Large intestine (tissue), 3 donors: ENCODE results near the gene ILK. TPM values are rescaled to one million over a fixed set of nuclear protein-coding genes. Genes with fewer than 3 reads are reported as not detected.

Experiments
- DNase-seq, 2 donors: peaks; one replicate each; pipeline versions ENCODE4 v3.0.0 to v3.0.0-alpha.2; 2013
- H3K27ac ChIP-seq: one replicate; pipeline ENCODE4 v1.5.1; 2013; ENCODE audit warnings: low read length
- H3K27me3 ChIP-seq: 2 replicates; pipeline ENCODE4 v1.6.1; 2013; ENCODE audit warnings: low read length; ENCODE audit not compliant: control insufficient read depth, insufficient read depth
- H3K36me3 ChIP-seq: 2 replicates; pipeline ENCODE4 v1.6.1; 2013; ENCODE audit warnings: low read length; ENCODE audit not compliant: control insufficient read depth, insufficient read depth
- H3K4me1 ChIP-seq: one replicate; pipeline ENCODE4 v1.6.1; 2013; ENCODE audit warnings: low read length; ENCODE audit not compliant: control insufficient read depth, insufficient read depth
- H3K4me3 ChIP-seq: one replicate; pipeline ENCODE4 v1.5.1; 2013; ENCODE audit warnings: low read length
- H3K9me3 ChIP-seq: one replicate; pipeline ENCODE4 v1.6.1; 2013; ENCODE audit warnings: mild to moderate bottlenecking, low read depth, low read length, moderate library complexity; ENCODE audit not compliant: control insufficient read depth
- WGBS: methylation state at CpG from one replicate; pipeline ENCODE4 v1.1.5; 2013; ENCODE audit warnings: low lambda C conversion rate; ENCODE audit not compliant: insufficient coverage; 5-methylcytosine and 5-hydroxymethylcytosine counted together
- polyA plus RNA-seq: library from polyadenylated mRNA; unstranded; fragments of 120-200 nt; gene quantifications from one replicate; pipeline ENCODE4 v1.2.1, GENCODE V29; 2013

ILK gene
- polyA plus RNA-seq, 1 donor = 133 TPM

GRCh38 chr11:6621711-6622211 is 18.2 kb downstream of the ILK start:
- 100% methylated on average over 1 of the region's 16 CpGs for WGBS
- Histone ChIP-seq H3K4me3 (no peak overlapping the region), H3K27ac (no peak overlapping the region), H3K36me3 (peaks cover 41% of the 10 kb centered on the region), H3K27me3 (no peaks in the 10 kb centered on the region), H3K4me1 (peaks cover 25% of the 10 kb centered on the region), H3K9me3 (no peaks in the 10 kb centered on the region)
- no peak for DNase-seq

- H3K9me3 ChIP-seq = no peaks in the 10 kb centered on the region
- peaks cover 22% of the 10 kb centered on the region for H3K4me1 ChIP-seq
- H3K27ac ChIP-seq = no peak overlapping the region
- peaks cover 41% of the 10 kb centered on the region for H3K36me3 ChIP-seq
- no CpG with 5 or more reads among the region's 24 CpGs for WGBS
- H3K27me3 ChIP-seq = no peaks in the 10 kb centered on the region
- no peak for DNase-seq
- no peak overlapping the region for H3K4me3 ChIP-seq
Measured at GRCh38 chr11:6622261-6623171, 18.9 kb downstream of the ILK start.

- Histone ChIP-seq H3K4me1 (peaks cover 13% of the 10 kb centered on the region), H3K36me3 (peaks cover 45% of the 10 kb centered on the region), H3K27me3 (no peaks in the 10 kb centered on the region), H3K9me3 (no peaks in the 10 kb centered on the region), H3K4me3 (no peak overlapping the region), H3K27ac (no peak overlapping the region)
- WGBS = 100% methylated on average over 1 of the region's 31 CpGs
- DNase-seq = no peak
Measured at GRCh38 chr11:6623391-6624363, 20.1 kb downstream of the ILK start.

- WGBS = no CpG with 5 or more reads among the region's 12 CpGs
- Histone ChIP-seq H3K9me3 (peaks cover 7% of the 10 kb centered on the region), H3K36me3 (peaks cover 53% of the 10 kb centered on the region), H3K4me3 (no peak overlapping the region), H3K27ac (no peak overlapping the region), H3K4me1 (peaks cover 15% of the 10 kb centered on the region), H3K27me3 (no peaks in the 10 kb centered on the region)
- DNase-seq = peak; percentile 61 to 78
Measured at GRCh38 chr11:6625156-6625831, 21.7 kb downstream of the ILK start.

- Histone ChIP-seq H3K4me1 (peaks cover 20% of the 10 kb centered on the region), H3K36me3 (peaks cover 58% of the 10 kb centered on the region), H3K4me3 (no peak overlapping the region), H3K27ac (no peak overlapping the region), H3K9me3 (peaks cover 12% of the 10 kb centered on the region), H3K27me3 (no peaks in the 10 kb centered on the region)
- no peak for DNase-seq
- WGBS = no CpG with 5 or more reads among the region's 17 CpGs
Measured at GRCh38 chr11:6625832-6626420, 22.4 kb downstream of the ILK start.

- Histone ChIP-seq H3K27ac (no peak overlapping the region), H3K4me1 (peaks cover 30% of the 10 kb centered on the region), H3K36me3 (peaks cover 65% of the 10 kb centered on the region), H3K27me3 (no peaks in the 10 kb centered on the region), H3K9me3 (peaks cover 12% of the 10 kb centered on the region), H3K4me3 (no peak overlapping the region)
- WGBS = no CpG with 5 or more reads among the region's 19 CpGs
- DNase-seq = no peak
Measured at GRCh38 chr11:6626971-6627761, 23.6 kb downstream of the ILK start.

GRCh38 chr11:6627762-6628241 is 24.2 kb downstream of the ILK start:
- Histone ChIP-seq H3K4me3 (no peak overlapping the region), H3K27ac (no peak overlapping the region), H3K36me3 (peaks cover 71% of the 10 kb centered on the region), H3K27me3 (no peaks in the 10 kb centered on the region), H3K9me3 (peaks cover 12% of the 10 kb centered on the region), H3K4me1 (peaks cover 30% of the 10 kb centered on the region)
- 60% methylated on average over 1 of the region's 2 CpGs for WGBS
- DNase-seq = no peak

GRCh38 chr11:6628526-6628925 is 25.0 kb downstream of the ILK start:
- H3K9me3 ChIP-seq = peaks cover 12% of the 10 kb centered on the region
- no peaks in the 10 kb centered on the region for H3K27me3 ChIP-seq
- peaks cover 69% of the 10 kb centered on the region for H3K36me3 ChIP-seq
- H3K4me1 ChIP-seq = peaks cover 30% of the 10 kb centered on the region
- WGBS = no CpG with 5 or more reads among the region's 4 CpGs
- DNase-seq = no peak
- H3K27ac ChIP-seq = no peak overlapping the region
- no peak overlapping the region for H3K4me3 ChIP-seq

- no peak for DNase-seq
- Histone ChIP-seq H3K9me3 (peaks cover 12% of the 10 kb centered on the region), H3K4me3 (no peak overlapping the region), H3K27ac (no peak overlapping the region), H3K36me3 (peaks cover 64% of the 10 kb centered on the region), H3K27me3 (no peaks in the 10 kb centered on the region), H3K4me1 (peaks cover 30% of the 10 kb centered on the region)
- WGBS = no CpG with 5 or more reads among the region's 24 CpGs
Measured at GRCh38 chr11:6629573-6629891, 26.0 kb downstream of the ILK start.
